B cell (primary cell): Measurements from ENCODE around the gene BNC2. TPM values are rescaled to one million over a fixed set of nuclear protein-coding genes. Genes with fewer than 3 reads are reported as not detected.

ENCODE experiments used
- ATAC-seq: fragments of 200-7000 bp; cut with Tn5 transposase; one replicate; pipeline ENCODE4 v1.10.0; 2021; ENCODE audit warnings: low read depth, mild to moderate bottlenecking, moderate number of reproducible peaks, moderate library complexity
- CTCF ChIA-PET: fragments of 350-600 bp; sonication (Branson Sonifier 250); formaldehyde crosslinking; loops from one replicate; lab custom pipeline; 2021; ENCODE audit warnings: antibody characterized with exemption, inconsistent platforms; lab: Charles Lee
- POLR2A ChIA-PET: fragments of 350-600 bp; sonication (Branson Sonifier 250); formaldehyde crosslinking; loops from one replicate; lab custom pipeline; 2021; ENCODE audit warnings: antibody characterized with exemption; lab: Charles Lee
- DNase-seq: peaks from one replicate; pipeline ENCODE4 v3.0.0; 2013
- H2AFZ ChIP-seq: 2 replicates; pipeline ENCODE4 v1.6.1; 2012; ENCODE audit warnings: mild to moderate bottlenecking, low read depth, low read length; ENCODE audit not compliant: insufficient read depth, poor library complexity, severe bottlenecking
- H3K27ac ChIP-seq, 2 donors: 1 replicate in 1 of 2; 2 replicates in 1 of 2; pipeline ENCODE4 v1.5.1; 2012 to 2013; ENCODE audit warnings: low read length in 2 of 2, mild to moderate bottlenecking in 2 of 2, moderate library complexity in 1 of 2
- H3K27me3 ChIP-seq, 4 experiments: fragments of 200-600 bp in 1 of 4; sonication (generic) in 1 of 4; replicated peaks in 1 of 4; 1 replicate in 2 of 4; 2 replicates in 2 of 4; pipeline versions ENCODE4 v1.6.1 to v1.7.0; 2013 to 2016; ENCODE audit warnings: low read length in 3 of 4, mild to moderate bottlenecking in 2 of 4, mixed read lengths in 1 of 4, moderate library complexity in 1 of 4; ENCODE audit not compliant: insufficient read depth in 4 of 4, control insufficient read depth in 3 of 4; ENCODE audit errors: control extremely low read depth in 1 of 4
- H3K36me3 ChIP-seq, 2 experiments: replicated peaks in 1 of 2; 1 replicate in 1 of 2; 2 replicates in 1 of 2; pipeline versions ENCODE4 v1.6.1 to v1.7.1; 2013; ENCODE audit warnings: low read length in 1 of 2; ENCODE audit not compliant: insufficient read depth in 2 of 2, control insufficient read depth in 1 of 2; ENCODE audit errors: control extremely low read depth in 1 of 2, extremely low read depth in 1 of 2
- H3K4me1 ChIP-seq, 2 donors: fragments of 200-600 bp in 1 of 2; sonication (generic) in 1 of 2; 1 replicate in 1 of 2; 2 replicates in 1 of 2; pipeline versions ENCODE4 v1.5.1 to v1.6.1; 2013 to 2017; ENCODE audit warnings: low read length in 2 of 2; ENCODE audit not compliant: control insufficient read depth in 2 of 2, insufficient read depth in 2 of 2
- H3K4me2 ChIP-seq: replicated peaks from 2 replicates; pipeline ENCODE3; 2012; ENCODE audit warnings: mild to moderate bottlenecking, low read depth, low read length; ENCODE audit not compliant: poor library complexity, severe bottlenecking
- H3K4me3 ChIP-seq, 5 experiments: fragments of 200-600 bp in 1 of 5; sonication (generic) in 1 of 5; 1 replicate in 3 of 5; 2 replicates in 2 of 5; pipeline versions ENCODE4 v1.5.1 to v1.7.0; 2011 to 2016; ENCODE audit warnings: low read length in 4 of 5, mild to moderate bottlenecking in 4 of 5, low read depth in 2 of 5, control low read depth in 1 of 5, moderate library complexity in 1 of 5; ENCODE audit not compliant: insufficient read depth in 1 of 5; ENCODE audit errors: control extremely low read depth in 1 of 5, extremely low read depth in 1 of 5
- H3K79me2 ChIP-seq: fragments of 200-600 bp; sonication (generic); one replicate; pipeline ENCODE4 v1.6.0; 2016; ENCODE audit warnings: low read length; ENCODE audit not compliant: control insufficient read depth, insufficient read depth
- H3K9ac ChIP-seq: fragments of 200-600 bp; sonication (generic); 2 replicates; pipeline ENCODE4 v1.6.1; 2017; ENCODE audit warnings: mild to moderate bottlenecking, low read length, moderate library complexity
- H3K9me3 ChIP-seq, 3 donors: one replicate each; pipeline versions ENCODE4 v1.6.1 to v1.7.1; 2013; ENCODE audit warnings: low read length in 2 of 3; ENCODE audit not compliant: control insufficient read depth in 2 of 3, insufficient read depth in 1 of 3; ENCODE audit errors: control extremely low read depth in 1 of 3
- H4K20me1 ChIP-seq: 2 replicates; pipeline ENCODE4 v1.6.0; 2012; ENCODE audit warnings: mild to moderate bottlenecking, low read length; ENCODE audit not compliant: insufficient read depth, control insufficient read depth, poor library complexity, severe bottlenecking
- H3K27ac Mint-ChIP-seq: one replicate; pipeline ENCODE4 v1.8.0; 2021; ENCODE audit warnings: mixed read lengths
- H3K27me3 Mint-ChIP-seq: one replicate; pipeline ENCODE4 v1.8.0; 2021; ENCODE audit warnings: mixed read lengths
- H3K4me1 Mint-ChIP-seq: one replicate; pipeline ENCODE4 v1.8.0; 2021; ENCODE audit warnings: mixed read lengths
- H3K4me3 Mint-ChIP-seq: one replicate; pipeline ENCODE4 v1.8.0; 2021; ENCODE audit warnings: mixed read lengths
- H3K9me3 Mint-ChIP-seq: one replicate; pipeline ENCODE4 v1.8.0; 2022; ENCODE audit warnings: mixed read lengths; ENCODE audit not compliant: insufficient read depth
- EZH2 ChIP-seq: IDR thresholded peaks from 2 replicates; pipeline ENCODE4 v1.6.1; 2012; ENCODE audit warnings: borderline replicate concordance, low read depth, mild to moderate bottlenecking, moderate library complexity, low read length; ENCODE audit not compliant: insufficient read depth, poor library complexity, severe bottlenecking
- WGBS: methylation state at CpG from one replicate; pipeline ENCODE4 v1.1.5; 2013; ENCODE audit warnings: missing lambda C conversion rate; ENCODE audit not compliant: insufficient coverage; 5-methylcytosine and 5-hydroxymethylcytosine counted together
- intact Hi-C: fragments of 100-400 bp; cut with micrococcal nuclease; formaldehyde crosslinking; loops from one replicate; pipeline ENCODE4 v1.10.0; 2022
- polyA plus RNA-seq: library from polyadenylated mRNA; depleted of rRNA; stranded (reverse); fragments of >200 nt; gene quantifications from 2 replicates; pipeline ENCODE4 v1.2.3, GENCODE V29; 2012
- total RNA-seq, 2 donors: library from RNA; stranded (reverse); fragments of 120-200 nt in 1 of 2; gene quantifications; 1 replicate in 1 of 2; 2 replicates in 1 of 2; pipeline versions ENCODE4 v1.2.3 to v1.2.4, GENCODE V29; 2013 to 2022
- TF ChIP-seq, protein P1 (sequence below): fragments of 200-600 bp; IDR thresholded peaks from one replicate; pipeline ENCODE4 v1.8.0; 2022; ENCODE audit warnings: antibody characterized with exemption, mild to moderate bottlenecking

BNC2 gene
- total and polyA plus RNA-seq, 2 donors (not counting 1 experiment from before 2014, with no cell fraction given) = 0.01 TPM; not detected in 1

DNA sequence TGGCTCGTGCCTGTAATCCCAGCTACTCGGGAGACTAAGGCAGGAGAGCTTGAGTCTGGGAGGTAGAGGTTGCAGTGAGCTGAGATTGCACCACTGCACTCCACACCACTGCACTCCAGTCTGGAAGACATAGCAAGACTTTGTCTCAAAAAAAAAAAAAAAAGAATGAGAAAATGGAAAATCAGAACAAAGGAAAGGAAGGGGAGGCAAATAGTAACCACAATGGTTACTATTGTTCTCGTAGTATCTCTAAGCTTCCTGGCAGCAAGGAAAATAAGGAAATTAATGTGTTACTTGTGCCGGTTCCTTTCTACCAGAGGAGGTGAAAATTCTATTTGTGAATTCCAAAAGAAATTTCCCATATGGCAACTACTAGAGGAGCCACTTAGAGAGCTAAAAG, 48.5 kb upstream of the BNC2 start:
- Histone ChIP-seq H4K20me1 (no peaks in the 10 kb centered on the region), H3K4me1 (no peaks in the 10 kb centered on the region), H3K79me2 (no peaks in the 10 kb centered on the region), H3K27me3 (no peaks in the 10 kb centered on the region), H3K4me3 (no peak overlapping the region), H2AFZ (no peak overlapping the region), H3K36me3 (no peaks in the 10 kb centered on the region), H3K9ac (no peak overlapping the region), H3K9me3 (peaks cover 0 to 11% (median 0%) of the 10 kb centered on the region in 3 donors), H3K4me2 (no peak overlapping the region), H3K27ac (no peak overlapping the region)
- TF ChIP-seq, protein P1, sequence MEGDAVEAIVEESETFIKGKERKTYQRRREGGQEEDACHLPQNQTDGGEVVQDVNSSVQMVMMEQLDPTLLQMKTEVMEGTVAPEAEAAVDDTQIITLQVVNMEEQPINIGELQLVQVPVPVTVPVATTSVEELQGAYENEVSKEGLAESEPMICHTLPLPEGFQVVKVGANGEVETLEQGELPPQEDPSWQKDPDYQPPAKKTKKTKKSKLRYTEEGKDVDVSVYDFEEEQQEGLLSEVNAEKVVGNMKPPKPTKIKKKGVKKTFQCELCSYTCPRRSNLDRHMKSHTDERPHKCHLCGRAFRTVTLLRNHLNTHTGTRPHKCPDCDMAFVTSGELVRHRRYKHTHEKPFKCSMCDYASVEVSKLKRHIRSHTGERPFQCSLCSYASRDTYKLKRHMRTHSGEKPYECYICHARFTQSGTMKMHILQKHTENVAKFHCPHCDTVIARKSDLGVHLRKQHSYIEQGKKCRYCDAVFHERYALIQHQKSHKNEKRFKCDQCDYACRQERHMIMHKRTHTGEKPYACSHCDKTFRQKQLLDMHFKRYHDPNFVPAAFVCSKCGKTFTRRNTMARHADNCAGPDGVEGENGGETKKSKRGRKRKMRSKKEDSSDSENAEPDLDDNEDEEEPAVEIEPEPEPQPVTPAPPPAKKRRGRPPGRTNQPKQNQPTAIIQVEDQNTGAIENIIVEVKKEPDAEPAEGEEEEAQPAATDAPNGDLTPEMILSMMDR = no peak
- TF ChIP-seq EZH2 = no peak
- Mint-ChIP-seq H3K27ac (no peak overlapping the region), H3K4me1 (no peaks in the 10 kb centered on the region), H3K4me3 (no peak overlapping the region), H3K27me3 (no peaks in the 10 kb centered on the region), H3K9me3 (peaks cover 6% of the 10 kb centered on the region)
- 82% methylated on average over 2 of the region's 4 CpGs for WGBS
- intact Hi-C loops = no loop called here
- ChIA-PET CTCF (no interaction called here), POLR2A (no interaction called here)
- ATAC-seq (no peak), DNase-seq (no peak)

DNA sequence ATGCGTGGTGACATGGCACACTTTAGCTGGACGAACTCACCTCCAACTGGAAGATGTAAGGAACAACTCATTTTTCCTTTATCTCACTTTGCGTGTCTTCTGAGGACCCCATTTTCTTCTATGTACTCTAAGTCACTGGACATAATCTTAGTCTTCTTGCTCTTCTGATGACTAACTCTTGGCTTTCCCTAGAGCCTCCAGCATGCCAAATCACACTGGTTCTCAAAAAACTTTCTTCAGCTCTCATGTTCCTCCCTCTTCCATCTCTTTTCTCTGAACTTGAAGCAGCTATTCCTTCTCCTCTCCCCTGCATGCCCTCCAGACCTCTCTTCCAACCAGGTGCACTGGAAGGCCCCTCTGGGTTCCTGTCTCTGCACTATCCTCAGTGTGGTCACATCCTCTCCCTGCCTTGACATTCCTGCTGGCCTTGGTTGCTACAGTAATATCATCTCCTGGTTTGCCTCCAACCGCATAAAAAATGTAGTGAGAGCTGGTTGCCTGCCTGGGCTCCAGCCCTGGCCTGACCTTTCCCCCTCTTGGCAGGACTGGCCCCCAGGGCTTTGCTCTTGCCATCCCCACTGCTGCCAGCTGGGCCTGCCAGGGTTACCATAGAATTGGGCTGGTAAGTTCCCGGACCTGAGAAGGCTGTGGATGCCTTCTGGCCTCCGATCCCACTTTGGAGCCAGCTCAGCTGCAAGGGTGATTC, 44.8 kb upstream of the BNC2 start:
- WGBS = 98% methylated on average over 6 of the region's 6 CpGs
- no peaks in the 10 kb centered on the region for H3K36me3 ChIP-seq
- no peaks in the 10 kb centered on the region for H3K27me3 ChIP-seq
- TF ChIP-seq EZH2 = no peak
- TF ChIP-seq, protein P1 = no peak
- Mint-ChIP-seq H3K27ac (no peak overlapping the region), H3K9me3 (peaks cover 4% of the 10 kb centered on the region), H3K27me3 (no peaks in the 10 kb centered on the region), H3K4me1 (no peaks in the 10 kb centered on the region), H3K4me3 (no peak overlapping the region)
- intact Hi-C loops = no loop called here
- no peak for DNase-seq
- CTCF ChIA-PET = no interaction called here
- H4K20me1 ChIP-seq = no peaks in the 10 kb centered on the region
- peaks cover 0 to 7% (median 0%) of the 10 kb centered on the region in 3 donors for H3K9me3 ChIP-seq
- H3K9ac ChIP-seq = no peak overlapping the region
- H3K4me2 ChIP-seq = no peak overlapping the region
- H3K4me1 ChIP-seq = no peaks in the 10 kb centered on the region
- H3K79me2 ChIP-seq = no peaks in the 10 kb centered on the region
- no peak overlapping the region for H2AFZ ChIP-seq
- no peak overlapping the region for H3K27ac ChIP-seq
- POLR2A ChIA-PET = no interaction called here
- ATAC-seq = no peak
- H3K4me3 ChIP-seq = no peak overlapping the region
